Sigmoid colon (tissue), 7 donors: Measurements from ENCODE around the gene ULBP3. TPM values are rescaled to one million over a fixed set of nuclear protein-coding genes. Genes with fewer than 3 reads are reported as not detected.
"Not testable (repeated sequence)": the region's sequence is repeated elsewhere in the genome, so short reads cannot be mapped to it uniquely, and the experiment has no call there.

Source experiments
- DNase-seq: peaks from one replicate; pipeline ENCODE4 v3.0.0-alpha.2; 2019
- H3K27ac ChIP-seq, 4 donors: fragments of 200-600 bp; sonication (generic); one replicate each; pipeline ENCODE4 v1.5.1; 2016 to 2019; ENCODE audit warnings: mild to moderate bottlenecking in 1 of 4
- H3K27me3 ChIP-seq, 3 donors: fragments of 200-600 bp; sonication (generic); one replicate each; pipeline ENCODE4 v1.5.1; 2019; ENCODE audit warnings: mild to moderate bottlenecking in 1 of 3
- H3K36me3 ChIP-seq, 4 donors: fragments of 200-600 bp; sonication (generic); one replicate each; pipeline ENCODE4 v1.5.1; 2016 to 2019
- H3K4me1 ChIP-seq, 4 donors: fragments of 200-600 bp; sonication (generic); one replicate each; pipeline ENCODE4 v1.5.1; 2017 to 2019
- H3K4me3 ChIP-seq, 4 donors: fragments of 200-600 bp; sonication (generic); one replicate each; pipeline ENCODE4 v1.5.1; 2017 to 2019; ENCODE audit warnings: mild to moderate bottlenecking in 2 of 4, moderate library complexity in 1 of 4
- H3K9me3 ChIP-seq, 4 donors: fragments of 200-600 bp in 3 of 4; sonication (generic) in 3 of 4; one replicate each; pipeline versions ENCODE4 v1.5.1 to v1.6.1; 2013 to 2019
- EP300 ChIP-seq, 4 donors: sonication (generic); formaldehyde crosslinking; IDR thresholded peaks; one replicate each; pipeline ENCODE4 v1.6.1; 2017; ENCODE audit warnings: antibody characterized with exemption in 4 of 4
- POLR2A ChIP-seq, 2 donors: fragments of 450-650 bp; IDR thresholded peaks; one replicate each; pipeline ENCODE4 v1.6.1; 2016; ENCODE audit warnings: antibody characterized with exemption in 2 of 2, mild to moderate bottlenecking in 2 of 2, moderate library complexity in 2 of 2
- POLR2AphosphoS5 ChIP-seq, 4 donors: sonication (generic); formaldehyde crosslinking; IDR thresholded peaks; one replicate each; pipeline ENCODE4 v1.6.1; 2017; ENCODE audit warnings: antibody characterized with exemption in 4 of 4
- WGBS, 2 donors: extraction: QIAGEN DNeasy Blood & Tissue Kit; methylation state at CpG; one replicate each; pipeline ENCODE4 v1.1.7; 2013; 5-methylcytosine and 5-hydroxymethylcytosine counted together
- intact Hi-C: fragments of 100-400 bp; cut with DNase I; formaldehyde crosslinking; loops from one replicate; pipeline ENCODE4 v1.15.1; 2023
- polyA plus RNA-seq, 3 donors: library from polyadenylated mRNA; stranded (reverse); fragments of 200-250 nt; gene quantifications; one replicate each; pipeline ENCODE4 v1.2.3, GENCODE V29; 2013
- total RNA-seq, 4 donors: library from RNA; depleted of rRNA; stranded (reverse); fragments of >200 nt; gene quantifications; one replicate each; pipeline ENCODE4 v1.1.0, GENCODE V29; 2016
- TF ChIP-seq, protein P1 (sequence below), 4 experiments: fragments of 450-650 bp in 3 of 4; fragments of 200-600 bp in 1 of 4; IDR thresholded peaks; one replicate each; pipeline ENCODE4 v1.5.1; 2016 to 2019; ENCODE audit warnings: antibody characterized with exemption in 4 of 4, mild to moderate bottlenecking in 3 of 4, moderate library complexity in 2 of 4
- donor health status: healthy with polysubstance abuse.
- donor health status: Bipolar disorder and iron deficiency.
- donor health status: healthy.

The ULBP3 gene
- total and polyA plus RNA-seq, 7 donors, result 0.95 to 1.5 TPM; not detected in 5

DNA sequence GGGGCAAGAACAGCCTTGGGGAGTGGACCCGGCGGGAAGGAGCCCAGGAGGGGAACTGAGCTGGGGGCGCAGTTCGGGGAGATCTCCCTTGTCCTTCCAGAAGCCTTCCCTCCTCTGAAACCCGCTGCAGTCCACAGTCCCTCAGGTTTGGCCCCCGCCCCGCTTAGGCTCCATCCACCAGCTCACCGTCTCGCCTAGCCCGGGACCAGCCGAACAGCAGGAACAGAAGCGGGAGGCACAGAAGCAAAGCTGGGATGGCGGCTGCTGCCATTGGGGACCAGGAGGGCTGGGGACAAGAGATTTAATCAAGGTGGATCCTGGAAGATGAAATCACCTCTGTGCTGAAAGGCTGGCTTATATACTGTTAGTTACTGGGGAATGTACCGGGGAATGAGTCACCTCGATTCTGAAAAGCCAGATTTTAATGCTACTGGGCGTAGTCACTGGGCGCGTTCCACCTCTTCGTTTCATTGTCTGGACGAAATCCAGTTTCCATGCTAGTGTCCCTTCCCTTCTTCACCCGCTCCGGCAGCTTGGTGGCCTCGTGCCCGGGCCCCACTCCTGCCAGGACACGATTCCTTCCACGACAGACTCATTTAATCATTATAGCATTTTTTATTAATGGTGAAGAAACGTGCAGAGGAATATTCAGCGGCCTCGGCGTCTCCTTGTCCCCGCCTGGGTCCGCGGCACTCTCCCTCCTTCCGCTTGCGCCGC, 43.6 kb downstream of the ULBP3 start, which contains the start of gene RAET1L:
Gene RAET1L, minus strand, starts transcription at position 332 of the 717 bp plus-strand sequence. Its CDS starts 61 bp downstream, at position 271.
- Histone ChIP-seq H3K4me1 (peaks cover 0 to 15% (median 14%) of the 10 kb centered on the region in 4 donors), H3K4me3 (peak within 1 kb of the TSS in 3 of 4 donors; percentile 7 to 42 (median 39)), H3K27me3 (peaks cover 7 to 41% (median 22%) of the 10 kb centered on the region in 3 donors), H3K9me3 (no peaks in the 10 kb centered on the region), H3K36me3 (no peaks in the 10 kb centered on the region), H3K27ac (no peak within 1 kb of the TSS)
- DNase-seq, result no peak
- TF ChIP-seq, protein P1, sequence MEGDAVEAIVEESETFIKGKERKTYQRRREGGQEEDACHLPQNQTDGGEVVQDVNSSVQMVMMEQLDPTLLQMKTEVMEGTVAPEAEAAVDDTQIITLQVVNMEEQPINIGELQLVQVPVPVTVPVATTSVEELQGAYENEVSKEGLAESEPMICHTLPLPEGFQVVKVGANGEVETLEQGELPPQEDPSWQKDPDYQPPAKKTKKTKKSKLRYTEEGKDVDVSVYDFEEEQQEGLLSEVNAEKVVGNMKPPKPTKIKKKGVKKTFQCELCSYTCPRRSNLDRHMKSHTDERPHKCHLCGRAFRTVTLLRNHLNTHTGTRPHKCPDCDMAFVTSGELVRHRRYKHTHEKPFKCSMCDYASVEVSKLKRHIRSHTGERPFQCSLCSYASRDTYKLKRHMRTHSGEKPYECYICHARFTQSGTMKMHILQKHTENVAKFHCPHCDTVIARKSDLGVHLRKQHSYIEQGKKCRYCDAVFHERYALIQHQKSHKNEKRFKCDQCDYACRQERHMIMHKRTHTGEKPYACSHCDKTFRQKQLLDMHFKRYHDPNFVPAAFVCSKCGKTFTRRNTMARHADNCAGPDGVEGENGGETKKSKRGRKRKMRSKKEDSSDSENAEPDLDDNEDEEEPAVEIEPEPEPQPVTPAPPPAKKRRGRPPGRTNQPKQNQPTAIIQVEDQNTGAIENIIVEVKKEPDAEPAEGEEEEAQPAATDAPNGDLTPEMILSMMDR (IDR thresholded peaks at IDR 0.05), result no peak
- no peak for TF ChIP-seq EP300 (IDR thresholded peaks at IDR 0.05)
- no peak for TF ChIP-seq POLR2AphosphoS5 (IDR thresholded peaks at IDR 0.05)
- no peak for TF ChIP-seq POLR2A (IDR thresholded peaks at IDR 0.05)
- intact Hi-C loops, result no loop called here
- 3 to 6% methylated on average over 36 of the region's 36 CpGs for WGBS, 2 donors

DNA sequence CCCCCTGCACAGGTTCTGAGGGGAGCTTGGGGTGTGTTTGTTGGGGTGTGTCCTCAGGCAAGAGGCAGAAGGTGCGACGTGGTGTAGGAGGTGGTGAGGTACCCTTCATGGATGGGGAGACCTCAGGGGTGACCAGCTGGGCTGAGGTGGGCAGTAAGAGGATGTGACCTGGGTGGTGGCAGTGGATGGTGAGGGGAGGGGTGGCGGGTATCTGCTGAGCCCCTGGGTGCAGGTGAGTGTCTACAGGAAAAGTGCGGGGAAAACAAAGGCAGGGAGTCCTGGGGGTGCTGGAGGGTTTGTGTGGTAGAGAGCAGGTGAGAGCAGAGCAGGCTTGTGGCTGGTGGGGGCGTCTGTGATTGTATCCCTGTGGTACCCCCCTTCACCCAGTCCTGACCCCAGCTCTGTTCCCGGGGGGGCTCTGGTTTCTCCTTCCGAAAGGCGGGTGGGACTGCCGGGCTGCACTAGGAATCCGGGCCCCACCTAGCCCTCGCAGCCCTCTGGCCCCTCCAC, 44.2 kb downstream of the ULBP3 start:
- no peak overlapping the region for H3K27ac ChIP-seq
- no peaks in the 10 kb centered on the region for H3K36me3 ChIP-seq
- H3K4me1 ChIP-seq, result peaks cover 0 to 15% (median 14%) of the 10 kb centered on the region in 4 donors
- H3K9me3 ChIP-seq, result no peaks in the 10 kb centered on the region
- no peak for DNase-seq
- TF ChIP-seq, protein P1 (IDR thresholded peaks at IDR 0.05), result no peak
- TF ChIP-seq EP300 (IDR thresholded peaks at IDR 0.05), result no peak
- no peak for TF ChIP-seq POLR2A (IDR thresholded peaks at IDR 0.05)
- TF ChIP-seq POLR2AphosphoS5 (IDR thresholded peaks at IDR 0.05), result no peak
- WGBS, 2 donors, result 23 to 37% methylated on average over 11 of the region's 11 CpGs
- intact Hi-C loops, result no loop called here
- H3K27me3 ChIP-seq, result peaks cover 7 to 42% (median 22%) of the 10 kb centered on the region in 3 donors
- H3K4me3 ChIP-seq, result no peak overlapping the region

DNA sequence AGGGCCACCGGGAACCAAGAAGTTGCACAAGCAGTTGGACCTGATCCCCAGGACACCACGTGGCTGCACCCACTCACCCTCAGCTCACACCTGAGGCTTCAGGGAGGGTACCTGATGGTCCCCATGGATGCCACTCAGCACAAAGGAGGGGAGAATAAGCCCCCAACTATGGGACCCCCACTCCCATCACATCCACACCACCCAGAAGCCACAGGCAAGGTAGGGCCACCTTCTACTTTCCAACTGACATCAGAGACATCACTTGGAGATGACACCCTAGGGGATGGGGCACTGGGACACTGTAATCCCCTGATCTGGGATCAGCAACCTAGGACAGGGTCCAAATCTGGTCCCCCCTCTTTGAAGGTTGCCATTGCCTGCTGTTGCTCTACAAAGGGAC, 44.9 kb downstream of the ULBP3 start:
- intact Hi-C loops, H3K36me3 ChIP-seq, H3K9me3 ChIP-seq, DNase-seq, H3K4me3 ChIP-seq, H3K27ac ChIP-seq: not testable (repeated sequence)
- Histone ChIP-seq H3K27me3 (peaks cover 7 to 44% (median 22%) of the 10 kb centered on the region in 3 donors), H3K4me1 (peaks cover 0 to 15% (median 14%) of the 10 kb centered on the region in 4 donors)
- WGBS, 2 donors, result 60 to 75% methylated on average over 2 of the region's 2 CpGs

DNA sequence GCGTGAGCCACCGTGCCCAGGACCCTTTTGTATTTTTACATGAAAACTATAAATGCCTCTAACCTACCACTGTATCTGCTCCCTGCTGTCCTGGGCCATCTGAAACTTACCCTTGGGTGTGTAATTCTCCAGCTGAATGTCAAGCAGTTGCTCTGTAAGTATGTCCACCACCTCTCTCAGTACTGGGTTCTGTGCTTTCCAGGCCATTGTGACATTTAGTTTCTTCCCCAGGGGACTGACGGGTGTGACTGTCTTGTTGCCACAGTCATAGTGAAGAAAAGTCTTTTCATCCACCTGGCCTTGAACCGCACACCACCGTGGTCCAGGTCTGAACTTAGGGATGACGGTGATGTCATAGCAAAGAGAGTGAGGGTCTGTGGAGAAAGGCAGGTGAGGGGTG, 47.1 kb downstream of the ULBP3 start:
- H3K27ac ChIP-seq, H3K9me3 ChIP-seq, intact Hi-C loops, H3K4me3 ChIP-seq, H3K36me3 ChIP-seq, DNase-seq: not testable (repeated sequence)
- 93 to 94% methylated on average over 2 to 3 of the region's 6 CpGs for WGBS, 2 donors
- Histone ChIP-seq H3K27me3 (peaks cover 7 to 57% (median 16%) of the 10 kb centered on the region in 3 donors), H3K4me1 (peaks cover 0 to 15% (median 14%) of the 10 kb centered on the region in 4 donors)

DNA sequence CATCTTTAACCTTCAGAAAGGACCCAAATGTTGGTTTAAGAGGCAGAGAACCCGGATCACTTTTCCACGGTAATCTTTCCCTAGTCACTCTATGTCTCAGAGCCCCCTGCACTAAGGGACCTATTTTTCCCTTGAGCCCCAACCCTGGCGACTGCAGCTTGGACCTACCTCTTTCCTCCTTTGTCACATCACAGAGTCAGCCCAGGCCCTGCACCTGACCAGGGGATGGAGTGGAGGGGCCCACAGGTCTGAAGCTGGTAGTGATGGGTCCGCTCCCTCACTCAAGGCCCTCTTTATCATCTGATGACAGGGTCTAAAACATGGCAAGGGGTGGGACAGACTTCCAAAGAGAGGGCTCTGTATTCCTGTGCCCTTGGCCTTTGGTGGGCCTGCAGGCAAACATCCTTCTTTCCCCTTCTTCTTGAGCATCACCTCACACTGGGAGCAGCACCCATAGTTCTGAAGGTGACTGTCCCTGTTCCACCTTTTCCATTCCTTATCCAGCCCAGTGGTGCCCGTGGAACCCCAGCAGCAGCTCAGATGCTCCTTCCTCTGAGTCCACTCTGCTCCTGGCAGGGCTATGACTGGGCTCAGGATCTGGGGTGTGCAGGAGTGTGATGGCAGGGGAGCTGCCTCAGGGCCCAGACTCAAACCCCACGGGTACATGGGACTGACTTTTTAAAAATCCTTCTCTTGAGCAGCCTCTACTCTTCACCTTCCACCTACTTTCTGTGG, 49.9 kb downstream of the ULBP3 start:
- Histone ChIP-seq H3K27ac (no peak overlapping the region), H3K4me3 (no peak overlapping the region), H3K9me3 (no peaks in the 10 kb centered on the region), H3K36me3 (no peaks in the 10 kb centered on the region), H3K4me1 (peaks cover 0 to 12% (median 0%) of the 10 kb centered on the region in 4 donors), H3K27me3 (peaks cover 19 to 54% (median 25%) of the 10 kb centered on the region in 3 donors)
- no peak for DNase-seq
- intact Hi-C loops, result no loop called here
- no peak for TF ChIP-seq POLR2AphosphoS5 (IDR thresholded peaks at IDR 0.05)
- no peak for TF ChIP-seq POLR2A (IDR thresholded peaks at IDR 0.05)
- no peak for TF ChIP-seq EP300 (IDR thresholded peaks at IDR 0.05)
- TF ChIP-seq, protein P1 (IDR thresholded peaks at IDR 0.05), result no peak
- 57 to 61% methylated on average over 6 of the region's 6 CpGs for WGBS, 2 donors
